T-helper 1 cell treated with Interleukin-12 subunit alpha and Interleukin-12 subunit beta and Interleukin-4 antibody, amounts not matched to agents 30 ng/mL and 1 ng/mL, for 36 hours (primary cell): ENCODE data around the gene APLN. TPM values are rescaled to one million over a fixed set of nuclear protein-coding genes. Genes with fewer than 3 reads are reported as not detected.

Experiments used
- intact Hi-C: fragments of 100-400 bp; cut with micrococcal nuclease; formaldehyde crosslinking; loops from one replicate; pipeline ENCODE4 v1.15.1; 2024
- total RNA-seq: library from RNA; stranded (reverse); gene quantifications from 2 replicates; pipeline ENCODE4 v1.2.3, GENCODE V29; 2022

The APLN gene, protein sequence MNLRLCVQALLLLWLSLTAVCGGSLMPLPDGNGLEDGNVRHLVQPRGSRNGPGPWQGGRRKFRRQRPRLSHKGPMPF
- total RNA-seq: 0.07 TPM in 1 of 2 replicates, not detected in the other

DNA sequence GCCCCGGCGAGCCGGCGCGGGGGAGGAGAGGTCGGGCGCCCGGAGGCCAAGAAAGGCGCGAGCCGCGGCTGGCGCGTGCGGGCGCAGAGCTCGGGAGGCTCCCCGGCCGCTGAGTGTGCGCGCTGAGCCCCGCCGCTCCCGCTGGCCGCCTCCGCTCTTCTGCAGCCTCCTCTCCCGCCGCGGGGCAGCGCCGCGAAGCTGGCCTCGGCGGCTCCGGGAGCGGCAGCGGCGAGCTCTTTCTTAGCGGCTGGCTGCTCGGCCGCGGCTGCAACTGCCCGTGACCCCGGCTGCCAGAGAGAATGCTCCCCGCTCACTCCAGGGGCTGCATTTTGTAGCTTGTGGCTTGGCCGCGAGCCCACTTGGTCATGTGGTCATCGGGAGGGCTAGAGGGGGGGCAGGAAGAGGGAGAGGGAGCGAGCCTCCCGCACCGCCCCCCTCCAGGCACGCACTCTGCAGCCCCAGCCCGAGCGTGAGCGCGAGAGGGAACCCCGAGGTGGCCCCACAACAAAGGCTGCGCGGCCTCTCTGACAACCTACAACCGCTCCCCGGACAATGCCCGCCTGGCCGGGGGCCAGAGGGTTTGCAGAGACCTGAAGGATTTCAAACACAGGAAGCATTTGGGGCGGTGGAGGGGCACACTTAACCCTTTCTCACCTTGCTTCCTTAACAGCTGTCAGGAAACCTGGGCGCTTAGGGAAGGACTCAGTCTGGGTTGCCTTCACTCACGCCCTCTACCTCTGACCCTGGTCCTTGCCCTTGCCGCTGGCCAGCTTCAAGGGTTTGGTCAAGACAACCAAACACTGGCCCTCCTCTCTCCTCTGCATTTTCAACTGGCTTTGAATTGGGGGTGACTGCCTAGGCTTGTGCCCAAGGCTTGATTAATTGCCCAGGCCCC is at the start of gene APLN:
TSS of gene APLN (minus strand) at position 305 of the 895 bp plus-strand sequence. CDS start 326 bp downstream, outside the sequence.
- intact Hi-C loops: loop anchor here (5.0 kb wide), 1 partner anchor 72 kb away; no protein-coding TSS in a partner anchor

DNA sequence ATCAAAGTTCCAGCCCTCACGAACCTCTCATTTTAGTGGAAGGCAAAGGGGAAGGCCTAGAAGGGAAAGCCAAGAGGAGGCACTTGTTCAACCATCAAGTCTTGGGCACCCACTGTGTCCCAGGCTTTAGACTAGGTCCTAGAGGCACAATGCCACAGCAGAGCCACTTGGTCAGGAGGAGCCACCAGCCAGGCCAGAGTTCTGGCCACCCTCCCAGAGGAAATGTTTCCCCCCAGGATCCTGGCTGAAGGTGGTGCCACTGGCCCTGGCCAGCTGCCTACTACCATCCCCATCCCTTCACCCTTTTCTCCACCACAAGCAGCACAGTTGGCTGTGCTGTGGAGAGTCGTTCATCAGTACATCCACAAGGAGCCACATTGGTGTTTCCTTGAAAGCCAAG is 49.7 kb upstream of the APLN start:
- intact Hi-C loops: no loop called here

DNA sequence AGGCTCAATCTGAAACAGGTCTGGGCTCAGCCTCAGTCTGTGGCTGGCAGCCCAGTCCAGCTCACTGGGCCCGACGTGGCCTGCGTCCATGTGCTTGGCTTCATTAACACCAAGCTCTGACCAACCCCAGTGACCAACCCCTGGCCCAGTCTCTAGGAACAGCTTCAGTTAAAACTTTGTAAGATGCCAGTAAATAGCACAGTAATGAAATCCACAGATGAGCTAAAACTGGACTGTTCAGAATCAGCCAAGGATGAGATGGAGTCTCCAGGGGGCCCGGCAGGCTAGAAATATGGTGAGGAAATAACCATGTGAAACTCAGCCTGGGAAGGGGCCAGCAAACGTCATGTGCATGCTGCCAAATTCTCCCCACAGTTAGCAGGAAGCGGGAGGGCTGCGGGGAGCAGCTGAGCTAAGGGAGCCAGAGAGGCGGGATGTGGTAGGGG is 46.9 kb upstream of the APLN start:
- intact Hi-C loops: no loop called here

DNA sequence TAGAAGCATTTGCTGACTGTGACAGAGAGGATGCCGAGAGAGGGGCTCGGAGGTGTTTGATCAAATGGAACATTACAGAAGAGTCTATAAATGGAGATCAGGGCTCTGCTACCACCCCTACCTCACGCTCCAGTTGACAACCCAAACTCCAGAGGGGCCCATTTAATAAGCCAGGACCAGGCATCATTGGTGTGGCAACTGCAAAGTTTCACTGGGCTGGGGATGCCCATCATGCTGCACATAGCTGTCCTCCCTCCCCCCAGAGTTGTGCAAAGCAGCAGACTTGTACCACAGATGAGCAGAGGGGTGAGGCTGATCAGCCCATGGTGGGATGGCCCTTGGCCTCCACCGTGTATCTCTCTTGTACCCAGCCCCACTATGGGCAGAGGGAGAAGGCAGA is 45.8 kb upstream of the APLN start:
- intact Hi-C loops: no loop called here

DNA sequence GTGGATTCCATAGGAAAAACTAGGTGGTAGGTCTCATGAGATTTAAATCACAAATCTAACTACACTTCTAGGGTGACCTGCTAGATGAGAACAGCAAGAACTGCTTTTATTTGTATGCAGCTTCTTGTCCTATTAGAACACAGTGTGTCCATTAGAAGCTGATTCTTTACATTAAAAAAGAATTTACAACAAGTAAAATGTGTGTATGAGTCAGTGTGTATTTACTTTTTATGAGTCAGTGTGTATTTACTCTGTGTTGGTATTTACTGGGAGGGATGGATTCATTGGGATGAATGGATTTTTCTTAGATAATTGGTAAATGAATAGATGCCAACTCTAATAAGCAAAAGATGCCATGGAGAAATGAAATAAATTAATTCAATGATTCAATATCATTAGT is 43.4 kb upstream of the APLN start:
- intact Hi-C loops: no loop called here

DNA sequence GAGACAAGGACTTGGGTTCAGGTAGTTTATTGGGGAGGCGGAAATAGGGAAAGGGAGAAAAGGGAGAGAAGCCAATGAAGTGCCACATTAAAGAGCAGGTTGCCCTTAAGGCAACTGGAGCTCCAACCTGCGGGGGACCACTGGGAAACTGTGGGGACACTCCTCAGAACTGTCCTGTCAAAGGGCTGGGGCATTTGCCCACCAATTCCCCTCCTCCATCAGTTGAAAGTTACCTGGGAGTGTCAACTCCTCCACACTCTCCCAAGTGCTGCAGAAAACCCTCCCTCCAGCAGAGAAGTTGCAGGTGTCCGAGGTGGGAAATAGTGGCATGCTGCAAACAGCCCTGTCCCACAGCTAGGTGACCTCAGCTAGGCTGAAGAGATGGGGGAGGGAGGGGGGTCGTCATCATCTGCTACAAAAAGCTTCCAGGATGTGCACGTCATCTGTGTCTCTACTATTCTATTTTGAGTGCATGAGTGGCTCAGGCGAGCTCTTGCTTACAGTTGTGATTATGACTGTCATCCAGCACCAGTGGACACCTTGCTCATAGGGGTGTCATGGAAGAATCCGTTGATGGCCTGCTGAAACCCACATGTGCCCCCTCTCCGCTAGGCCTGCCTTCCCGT is 42.6 kb upstream of the APLN start:
- intact Hi-C loops: no loop called here

DNA sequence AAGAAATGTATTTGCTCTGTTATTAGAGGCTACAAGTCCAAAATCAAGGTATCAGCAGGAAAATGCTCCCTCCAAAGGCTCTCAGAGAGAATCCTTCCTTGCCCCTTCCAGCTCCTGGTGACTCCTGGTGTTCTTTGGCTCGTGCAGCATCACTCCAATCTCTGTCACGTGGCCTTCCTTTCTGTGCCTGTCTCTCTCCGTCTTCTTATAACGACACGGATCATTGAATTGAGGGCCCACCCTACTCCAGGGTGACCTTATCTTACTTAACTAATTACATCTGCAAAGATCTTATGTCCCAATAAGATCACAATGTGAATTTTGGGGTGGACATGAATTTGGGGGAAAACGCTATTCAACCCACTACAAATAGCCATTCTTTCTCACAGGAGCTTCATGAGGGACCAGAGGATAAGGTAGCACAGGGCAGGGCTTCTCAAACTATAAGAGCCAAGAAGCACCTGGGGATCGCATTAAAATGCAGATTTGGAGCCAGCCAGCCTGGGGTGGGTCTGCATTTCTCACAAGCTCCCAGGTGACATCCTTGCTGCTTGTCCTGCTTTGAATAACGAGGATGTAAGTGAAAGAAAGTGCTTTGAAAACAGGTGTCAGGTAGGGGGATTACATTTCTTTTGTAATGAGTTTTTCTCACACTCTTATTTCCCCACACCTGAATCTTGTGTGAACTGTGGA is 41.9 kb upstream of the APLN start:
- intact Hi-C loops: no loop called here

DNA sequence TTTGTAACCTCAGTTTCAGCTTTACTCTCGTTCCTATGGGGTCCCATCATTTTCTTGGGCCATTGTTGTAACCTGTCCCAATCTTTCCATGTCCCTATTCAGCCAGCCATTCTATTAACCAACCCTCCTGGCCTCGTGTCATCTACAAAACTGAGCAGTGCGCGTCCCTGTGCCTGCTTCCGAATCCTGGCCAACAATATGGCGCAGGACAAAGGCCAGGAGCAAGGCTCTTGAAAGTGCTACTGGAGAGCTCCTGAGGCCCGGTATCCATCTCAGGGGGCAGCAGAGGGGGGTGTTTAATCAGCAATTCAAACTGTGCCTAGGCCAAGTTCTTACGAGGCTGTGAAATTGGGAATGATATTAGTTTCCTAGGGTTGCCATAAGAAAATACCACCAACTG is 41.2 kb upstream of the APLN start:
- intact Hi-C loops: no loop called here

DNA sequence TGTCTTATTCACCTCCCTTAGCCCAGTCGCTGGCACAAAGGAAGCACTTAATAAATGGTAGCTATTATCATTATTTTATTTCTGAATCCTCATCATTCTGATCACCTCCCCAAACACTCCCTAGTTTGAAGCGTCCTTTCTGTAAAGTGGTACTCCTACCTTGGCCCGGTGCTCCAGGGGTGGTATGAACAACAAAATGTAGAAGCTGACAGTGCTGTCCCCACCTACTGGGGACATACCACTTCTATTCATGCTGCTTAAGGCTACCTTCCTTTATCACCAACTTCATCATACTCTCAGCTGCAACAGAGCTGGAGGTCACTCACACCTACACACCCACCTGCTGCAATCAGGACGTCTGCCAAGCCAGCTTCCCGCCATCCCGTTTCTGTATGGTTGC is 40.8 kb upstream of the APLN start:
- intact Hi-C loops: no loop called here

DNA sequence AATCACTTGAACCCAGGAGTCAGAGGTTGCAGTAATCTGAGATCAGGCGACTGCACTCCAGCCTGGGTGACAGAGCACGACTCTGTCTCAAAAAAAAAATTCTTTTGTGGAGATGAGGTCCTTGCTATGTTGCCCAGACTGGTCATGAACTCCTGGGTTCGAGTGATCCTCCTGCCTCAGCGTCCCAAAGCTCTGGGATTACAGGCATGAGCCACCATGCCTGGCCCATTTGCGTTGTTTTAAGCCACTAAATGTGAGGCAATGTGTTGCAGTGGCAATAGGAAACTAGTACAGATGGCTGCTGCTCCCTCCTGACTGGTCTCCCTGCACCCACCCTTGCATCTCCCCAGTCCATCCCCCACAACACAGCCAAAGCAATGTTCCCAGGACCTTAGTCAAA is 40.0 kb upstream of the APLN start:
- intact Hi-C loops: no loop called here

DNA sequence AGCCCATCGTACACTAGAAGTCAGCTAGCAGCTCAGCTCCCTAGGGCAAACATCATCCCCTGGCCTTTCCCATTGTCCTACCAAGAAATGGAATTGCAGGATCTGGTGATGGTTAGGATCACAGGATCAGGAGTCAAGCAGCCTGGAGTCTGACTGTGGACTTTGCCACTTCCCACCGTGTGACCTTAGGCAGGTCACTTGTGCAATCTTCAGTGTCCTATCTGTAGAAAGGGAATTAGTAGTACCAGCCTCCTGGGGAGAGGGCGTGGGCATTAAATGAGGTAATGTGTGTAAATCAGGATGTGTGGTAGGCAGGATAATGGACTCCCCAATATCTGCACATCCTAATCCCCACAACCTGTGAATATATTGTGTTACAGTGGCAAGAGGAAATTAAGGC is 38.6 kb upstream of the APLN start:
- intact Hi-C loops: no loop called here

DNA sequence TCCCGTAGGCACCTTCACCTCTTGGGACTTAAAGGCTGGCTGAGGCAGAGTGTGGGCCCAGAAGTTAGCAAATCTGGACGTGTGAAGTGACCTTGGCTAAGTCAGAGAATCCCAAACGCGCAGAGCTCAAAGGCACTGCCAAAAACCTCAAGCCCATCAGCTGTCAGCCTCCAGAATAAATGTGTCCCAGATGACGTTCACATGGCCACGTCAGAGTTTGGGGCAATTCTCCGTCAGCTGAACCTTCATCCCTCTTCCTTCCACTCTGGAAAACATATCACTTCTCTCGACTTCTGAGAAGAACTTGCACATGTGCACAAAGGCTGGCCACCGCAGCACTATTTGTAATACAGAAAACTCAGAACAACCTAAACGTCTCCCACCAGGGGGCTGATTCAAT is 35.7 kb upstream of the APLN start:
- intact Hi-C loops: no loop called here

DNA sequence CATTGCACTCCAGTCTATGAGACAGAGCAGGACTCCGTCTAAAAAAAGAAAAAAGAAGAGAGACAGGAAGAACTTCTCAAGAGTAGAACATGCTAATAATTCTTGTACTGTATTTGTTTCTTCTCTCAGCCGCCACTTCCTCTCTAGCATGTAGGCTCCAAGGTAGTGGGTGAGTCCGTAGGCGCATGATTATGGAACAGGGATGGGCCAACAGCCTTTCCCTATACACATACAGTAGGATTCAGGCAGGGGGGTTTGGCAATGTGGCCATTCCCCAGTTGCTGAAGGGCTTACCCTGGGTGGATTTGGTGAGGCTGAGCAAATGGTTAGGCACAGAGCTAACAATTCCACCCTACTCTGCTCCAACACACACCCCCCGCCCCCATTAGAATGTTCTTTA is 35.0 kb upstream of the APLN start:
- intact Hi-C loops: no loop called here

DNA sequence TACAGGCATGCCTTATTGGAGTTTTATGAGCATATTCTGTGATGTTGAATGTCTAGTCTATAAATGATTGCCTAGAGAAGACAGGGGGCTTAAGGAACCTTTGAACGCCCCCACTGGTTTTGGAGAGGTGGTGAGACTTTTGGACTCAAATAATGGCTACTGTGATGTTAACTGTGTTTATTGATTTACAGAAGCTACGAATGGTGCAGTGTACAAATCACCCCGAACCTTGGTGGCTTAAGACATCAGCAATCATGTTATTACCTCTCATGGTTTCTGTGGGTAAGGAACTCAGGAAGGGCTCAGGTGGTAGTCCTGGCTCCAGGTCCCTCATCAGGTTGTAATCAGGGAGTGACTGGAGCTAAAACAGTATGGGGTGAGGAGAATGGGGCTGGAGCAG is 33.3 kb upstream of the APLN start:
- intact Hi-C loops: no loop called here

DNA sequence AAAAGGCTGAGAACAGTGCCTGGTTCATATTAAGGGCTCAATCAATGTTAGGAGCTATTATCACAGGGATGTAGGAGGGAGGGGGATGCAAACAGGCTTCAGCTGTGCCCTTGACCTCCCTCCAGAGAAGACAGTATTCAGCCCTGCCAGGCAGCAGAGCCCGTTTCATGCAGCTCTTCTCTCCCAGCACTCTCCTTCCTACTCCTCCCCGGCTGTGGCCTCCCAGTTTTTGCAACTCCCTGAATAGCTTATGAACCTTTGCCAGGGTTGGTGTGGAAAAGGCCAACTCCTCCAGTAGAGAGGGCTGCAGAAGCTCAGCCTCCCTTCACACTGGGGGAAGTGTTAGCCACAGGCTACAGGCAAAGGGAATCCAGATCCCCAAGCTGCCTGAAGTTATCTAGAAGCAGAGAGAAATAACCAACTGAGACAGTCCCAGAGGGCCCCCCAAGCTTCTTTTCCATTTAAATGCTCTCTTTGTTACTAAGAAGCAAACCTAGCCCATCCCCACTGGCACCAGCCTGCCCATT is 31.7 kb upstream of the APLN start:
- intact Hi-C loops: no loop called here

DNA sequence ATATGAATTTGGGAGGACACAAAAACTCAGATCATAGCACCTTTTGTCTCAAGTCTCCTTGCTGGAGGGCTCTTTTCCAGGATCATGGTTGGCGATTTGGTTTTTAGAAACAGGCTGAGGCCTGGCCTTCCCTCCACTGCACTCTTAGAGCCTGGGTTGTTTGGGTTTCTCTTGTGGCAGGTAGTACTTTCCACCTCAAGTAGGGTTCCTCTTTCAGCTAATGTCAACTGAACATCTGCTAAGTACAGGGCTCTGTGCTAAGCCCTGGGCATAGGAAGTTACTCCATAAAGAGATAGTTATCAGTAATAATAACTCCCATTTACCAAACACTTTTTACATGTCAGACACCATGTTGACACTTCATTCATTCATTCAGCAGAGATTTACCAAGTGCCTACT is 28.2 kb upstream of the APLN start:
- intact Hi-C loops: no loop called here

DNA sequence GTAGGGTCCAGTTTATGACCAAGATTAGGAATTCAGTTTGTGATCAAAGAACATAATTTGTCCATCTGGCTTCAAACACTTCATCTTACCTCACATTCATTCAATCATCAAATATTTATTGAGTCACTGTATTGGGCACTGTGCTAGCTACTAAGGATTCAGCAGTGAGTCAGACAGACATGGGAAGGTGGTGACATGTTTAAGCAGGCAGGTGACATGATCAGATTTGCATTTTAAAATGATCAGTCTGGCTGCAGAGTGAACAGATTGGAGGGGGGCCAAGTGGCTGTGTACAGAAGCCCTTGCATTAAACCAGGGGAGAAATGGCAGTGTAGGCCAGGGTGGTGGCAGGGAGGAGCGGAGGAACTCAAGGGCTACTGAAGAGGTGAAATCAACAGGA is 25.1 kb upstream of the APLN start:
- intact Hi-C loops: loop anchor here (5.0 kb wide), 1 partner anchor 102 kb away; no protein-coding TSS in a partner anchor

DNA sequence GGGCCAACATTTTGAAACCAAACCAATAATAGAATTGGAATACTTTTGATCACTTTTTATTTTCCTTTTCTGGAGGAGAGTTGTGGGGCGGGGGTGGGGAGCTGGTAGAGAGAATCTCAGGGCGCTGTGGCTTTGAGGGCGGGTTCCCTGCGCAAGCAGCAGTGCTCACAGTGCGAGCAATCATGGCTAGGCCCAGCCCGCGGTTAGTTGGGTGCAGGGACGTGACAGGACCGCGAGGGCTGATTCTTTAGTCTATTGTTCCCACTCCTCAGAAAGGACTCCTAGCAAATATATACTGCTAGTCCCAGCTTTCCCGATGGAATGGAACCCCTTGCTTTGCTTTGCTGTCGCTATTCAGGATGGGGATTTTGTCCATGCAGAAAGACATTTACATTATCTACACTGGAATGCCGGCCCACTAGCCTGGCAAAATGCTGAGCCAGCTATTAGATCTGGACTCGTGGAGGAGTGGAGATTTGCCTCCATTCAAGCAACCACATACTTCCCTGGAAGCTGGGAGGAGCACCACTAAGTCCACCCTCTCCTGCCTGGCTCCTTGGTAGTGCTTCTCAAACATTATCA is 23.9 kb upstream of the APLN start:
- intact Hi-C loops: loop anchor here (1.0 to 5.0 kb wide), 2 partner anchors 65 to 104 kb away; no protein-coding TSS in a partner anchor

DNA sequence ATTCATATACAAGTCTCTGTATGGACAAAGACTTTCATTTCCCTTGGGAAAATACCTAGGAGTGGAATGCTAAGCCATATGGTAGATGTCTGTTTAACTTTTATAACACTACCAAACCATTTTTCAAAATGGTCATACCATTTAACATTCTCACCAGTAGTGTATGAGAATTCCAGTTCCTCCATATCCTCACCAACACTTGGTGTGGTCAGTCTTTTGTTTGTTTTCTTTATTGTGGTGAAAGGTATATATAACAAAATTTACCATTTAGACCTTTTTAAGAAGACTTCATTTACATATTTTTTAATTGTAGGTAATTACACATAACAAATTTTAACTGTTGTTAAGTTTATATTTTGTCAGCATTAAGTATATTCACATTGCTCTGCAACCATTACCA is 12.7 kb upstream of the APLN start:
- intact Hi-C loops: no loop called here

DNA sequence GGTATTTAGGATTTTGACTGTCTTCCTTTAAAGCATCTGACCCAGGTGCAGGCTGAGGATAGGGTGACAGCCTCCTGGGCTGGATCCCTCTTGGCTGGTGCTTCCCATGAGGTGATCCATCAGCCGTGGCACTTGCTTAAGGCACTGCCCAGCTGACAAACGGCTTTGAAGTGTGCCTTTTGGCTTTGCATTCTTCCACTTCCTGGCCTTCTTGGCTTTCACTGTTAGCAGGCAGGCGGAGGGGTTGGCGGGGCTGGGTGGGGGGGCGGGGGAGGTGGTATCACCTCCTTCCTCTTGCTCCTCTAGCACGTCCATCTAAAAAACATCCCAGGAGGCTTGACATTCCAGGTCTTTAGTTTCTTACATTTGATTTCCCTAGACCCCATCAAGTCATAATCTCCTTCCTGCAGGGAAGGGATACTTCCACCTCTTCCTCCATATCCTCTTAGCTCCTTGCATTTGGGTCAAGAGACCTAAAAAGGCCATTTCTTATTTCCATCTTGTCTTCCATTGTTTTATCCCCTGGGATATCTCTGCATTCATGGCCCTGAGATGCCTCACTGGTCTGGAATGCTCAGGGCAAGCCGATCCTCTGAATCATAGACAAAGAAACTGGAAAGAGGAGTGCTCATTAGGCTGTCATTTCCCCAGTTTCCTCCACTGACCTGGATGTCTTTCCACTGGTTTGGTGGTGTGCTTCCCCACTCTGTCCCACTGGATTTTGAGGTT is 11.3 kb upstream of the APLN start:
- intact Hi-C loops: no loop called here

DNA sequence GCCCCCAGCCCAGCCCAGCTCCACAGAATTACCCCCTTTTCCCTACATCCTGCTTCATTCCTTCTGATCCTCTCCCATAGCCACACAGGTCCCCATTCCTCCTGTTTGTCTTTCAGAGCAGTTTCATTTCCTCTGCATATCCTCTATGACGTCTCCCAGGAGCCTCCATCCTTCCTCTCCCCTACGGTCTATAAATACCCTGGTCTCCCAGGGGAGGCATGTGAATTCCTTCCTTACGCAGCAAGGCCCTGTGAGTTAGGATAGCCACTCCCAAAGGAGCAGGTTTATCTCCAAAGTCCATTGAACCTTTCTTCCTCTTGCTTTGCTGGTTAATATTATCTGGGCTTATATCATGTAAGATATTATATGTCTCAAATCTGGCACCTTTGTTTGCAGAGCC is 8.4 kb upstream of the APLN start:
- intact Hi-C loops: no loop called here
